SK-N-SH treated with all-trans-retinoic acid at 6 μM for 48 hours (cell line): ENCODE measurements around the gene LARGE1.

Source experiments
- ESRRG ChIP-seq: fragments of 250-450 bp; sonication (Bioruptor Pico); IDR thresholded peaks from 2 replicates; pipeline ENCODE4 v1.6.1; 2021; ENCODE audit warnings: mild to moderate bottlenecking
- GLIS3 ChIP-seq: fragments of 250-450 bp; sonication (Bioruptor Pico); IDR thresholded peaks from 2 replicates; pipeline ENCODE4 v1.5.0; 2020; ENCODE audit warnings: mild to moderate bottlenecking, moderate library complexity
- POU6F1 ChIP-seq: fragments of 250-450 bp; sonication (Bioruptor Pico); IDR thresholded peaks from 2 replicates; pipeline ENCODE4 v1.8.0; 2021; ENCODE audit warnings: low read depth, mild to moderate bottlenecking, moderate library complexity, borderline replicate concordance
- SNAI2 ChIP-seq: fragments of 250-450 bp; sonication (Bioruptor Pico); IDR thresholded peaks from 2 replicates; pipeline ENCODE4 v1.5.0; 2020; ENCODE audit warnings: mild to moderate bottlenecking, moderate library complexity
- TCF4 ChIP-seq: fragments of 250-450 bp; sonication (Bioruptor Pico); IDR thresholded peaks from 2 replicates; pipeline ENCODE4 v1.8.0; 2021; ENCODE audit warnings: mild to moderate bottlenecking, moderate library complexity, borderline replicate concordance
- ZC3H10 ChIP-seq: fragments of 250-450 bp; sonication (Bioruptor Pico); IDR thresholded peaks from 2 replicates; pipeline ENCODE4 v1.5.1; 2021; ENCODE audit warnings: mild to moderate bottlenecking, moderate library complexity
- ZFP30 ChIP-seq: fragments of 450-650 bp; formaldehyde crosslinking; IDR thresholded peaks from 2 replicates; pipeline ENCODE4 v1.5.0; 2022; ENCODE audit warnings: mild to moderate bottlenecking, moderate library complexity
- ZNF70 ChIP-seq: fragments of 450-650 bp; formaldehyde crosslinking; IDR thresholded peaks from 2 replicates; pipeline ENCODE4 v1.5.0; 2020; ENCODE audit warnings: mild to moderate bottlenecking, moderate library complexity
- ZNF8 ChIP-seq: fragments of 450-650 bp; formaldehyde crosslinking; IDR thresholded peaks from 2 replicates; pipeline ENCODE4 v1.5.0; 2020; ENCODE audit warnings: mild to moderate bottlenecking, moderate library complexity
- TF ChIP-seq, protein P1 (sequence below): fragments of 250-450 bp; sonication (Bioruptor Pico); IDR thresholded peaks from 2 replicates; pipeline ENCODE4 v1.5.1; 2020; ENCODE audit warnings: low read depth, mild to moderate bottlenecking, moderate library complexity
- TF ChIP-seq, protein P2 (sequence below): fragments of 250-450 bp; sonication (Bioruptor Pico); IDR thresholded peaks from 2 replicates; pipeline ENCODE4 v1.5.0; 2020; ENCODE audit warnings: mild to moderate bottlenecking, moderate library complexity
- TF ChIP-seq, protein P3 (sequence below): fragments of 250-450 bp; sonication (Bioruptor Pico); IDR thresholded peaks from 2 replicates; pipeline ENCODE4 v1.8.0; 2020; ENCODE audit warnings: mild to moderate bottlenecking, moderate library complexity, borderline replicate concordance

- TF ChIP-seq ZFP30 (CRISPR knock-in tag): no peak
- no peak for TF ChIP-seq TCF4 (CRISPR knock-in tag)
- TF ChIP-seq ESRRG (CRISPR knock-in tag): no peak
- TF ChIP-seq, protein P1, sequence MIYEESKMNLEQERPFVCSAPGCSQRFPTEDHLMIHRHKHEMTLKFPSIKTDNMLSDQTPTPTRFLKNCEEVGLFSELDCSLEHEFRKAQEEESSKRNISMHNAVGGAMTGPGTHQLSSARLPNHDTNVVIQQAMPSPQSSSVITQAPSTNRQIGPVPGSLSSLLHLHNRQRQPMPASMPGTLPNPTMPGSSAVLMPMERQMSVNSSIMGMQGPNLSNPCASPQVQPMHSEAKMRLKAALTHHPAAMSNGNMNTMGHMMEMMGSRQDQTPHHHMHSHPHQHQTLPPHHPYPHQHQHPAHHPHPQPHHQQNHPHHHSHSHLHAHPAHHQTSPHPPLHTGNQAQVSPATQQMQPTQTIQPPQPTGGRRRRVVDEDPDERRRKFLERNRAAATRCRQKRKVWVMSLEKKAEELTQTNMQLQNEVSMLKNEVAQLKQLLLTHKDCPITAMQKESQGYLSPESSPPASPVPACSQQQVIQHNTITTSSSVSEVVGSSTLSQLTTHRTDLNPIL: no peak
- no peak for TF ChIP-seq SNAI2 (CRISPR knock-in tag)
- TF ChIP-seq, protein P2, sequence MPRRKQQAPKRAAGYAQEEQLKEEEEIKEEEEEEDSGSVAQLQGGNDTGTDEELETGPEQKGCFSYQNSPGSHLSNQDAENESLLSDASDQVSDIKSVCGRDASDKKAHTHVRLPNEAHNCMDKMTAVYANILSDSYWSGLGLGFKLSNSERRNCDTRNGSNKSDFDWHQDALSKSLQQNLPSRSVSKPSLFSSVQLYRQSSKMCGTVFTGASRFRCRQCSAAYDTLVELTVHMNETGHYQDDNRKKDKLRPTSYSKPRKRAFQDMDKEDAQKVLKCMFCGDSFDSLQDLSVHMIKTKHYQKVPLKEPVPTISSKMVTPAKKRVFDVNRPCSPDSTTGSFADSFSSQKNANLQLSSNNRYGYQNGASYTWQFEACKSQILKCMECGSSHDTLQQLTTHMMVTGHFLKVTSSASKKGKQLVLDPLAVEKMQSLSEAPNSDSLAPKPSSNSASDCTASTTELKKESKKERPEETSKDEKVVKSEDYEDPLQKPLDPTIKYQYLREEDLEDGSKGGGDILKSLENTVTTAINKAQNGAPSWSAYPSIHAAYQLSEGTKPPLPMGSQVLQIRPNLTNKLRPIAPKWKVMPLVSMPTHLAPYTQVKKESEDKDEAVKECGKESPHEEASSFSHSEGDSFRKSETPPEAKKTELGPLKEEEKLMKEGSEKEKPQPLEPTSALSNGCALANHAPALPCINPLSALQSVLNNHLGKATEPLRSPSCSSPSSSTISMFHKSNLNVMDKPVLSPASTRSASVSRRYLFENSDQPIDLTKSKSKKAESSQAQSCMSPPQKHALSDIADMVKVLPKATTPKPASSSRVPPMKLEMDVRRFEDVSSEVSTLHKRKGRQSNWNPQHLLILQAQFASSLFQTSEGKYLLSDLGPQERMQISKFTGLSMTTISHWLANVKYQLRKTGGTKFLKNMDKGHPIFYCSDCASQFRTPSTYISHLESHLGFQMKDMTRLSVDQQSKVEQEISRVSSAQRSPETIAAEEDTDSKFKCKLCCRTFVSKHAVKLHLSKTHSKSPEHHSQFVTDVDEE (CRISPR knock-in tag): no peak
- TF ChIP-seq GLIS3 (CRISPR knock-in tag): no peak
- TF ChIP-seq, protein P3, sequence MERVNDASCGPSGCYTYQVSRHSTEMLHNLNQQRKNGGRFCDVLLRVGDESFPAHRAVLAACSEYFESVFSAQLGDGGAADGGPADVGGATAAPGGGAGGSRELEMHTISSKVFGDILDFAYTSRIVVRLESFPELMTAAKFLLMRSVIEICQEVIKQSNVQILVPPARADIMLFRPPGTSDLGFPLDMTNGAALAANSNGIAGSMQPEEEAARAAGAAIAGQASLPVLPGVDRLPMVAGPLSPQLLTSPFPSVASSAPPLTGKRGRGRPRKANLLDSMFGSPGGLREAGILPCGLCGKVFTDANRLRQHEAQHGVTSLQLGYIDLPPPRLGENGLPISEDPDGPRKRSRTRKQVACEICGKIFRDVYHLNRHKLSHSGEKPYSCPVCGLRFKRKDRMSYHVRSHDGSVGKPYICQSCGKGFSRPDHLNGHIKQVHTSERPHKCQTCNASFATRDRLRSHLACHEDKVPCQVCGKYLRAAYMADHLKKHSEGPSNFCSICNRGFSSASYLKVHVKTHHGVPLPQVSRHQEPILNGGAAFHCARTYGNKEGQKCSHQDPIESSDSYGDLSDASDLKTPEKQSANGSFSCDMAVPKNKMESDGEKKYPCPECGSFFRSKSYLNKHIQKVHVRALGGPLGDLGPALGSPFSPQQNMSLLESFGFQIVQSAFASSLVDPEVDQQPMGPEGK (CRISPR knock-in tag): no peak
- no peak for TF ChIP-seq ZNF8
- TF ChIP-seq POU6F1 (CRISPR knock-in tag): no peak
- TF ChIP-seq ZNF70 (CRISPR knock-in tag): no peak
- TF ChIP-seq ZC3H10 (CRISPR knock-in tag): no peak
Observed at GRCh38 chr22:33379836-33380235, 540.4 kb downstream of the LARGE1 start.
